GM18502 (cell line): Measurements from ENCODE around the gene RAE1.
"Not testable (repeated sequence)": the region's sequence is repeated elsewhere in the genome, so short reads cannot be mapped to it uniquely, and the experiment has no call there.

Source experiments
- ATAC-seq: cut with Tn5 transposase; IDR thresholded peaks from one replicate; pipeline ENCODE4 v1.9.1; 2021; ENCODE audit warnings: mild to moderate bottlenecking; ENCODE audit not compliant: unreplicated experiment, poor library complexity

RAE1 gene

DNA sequence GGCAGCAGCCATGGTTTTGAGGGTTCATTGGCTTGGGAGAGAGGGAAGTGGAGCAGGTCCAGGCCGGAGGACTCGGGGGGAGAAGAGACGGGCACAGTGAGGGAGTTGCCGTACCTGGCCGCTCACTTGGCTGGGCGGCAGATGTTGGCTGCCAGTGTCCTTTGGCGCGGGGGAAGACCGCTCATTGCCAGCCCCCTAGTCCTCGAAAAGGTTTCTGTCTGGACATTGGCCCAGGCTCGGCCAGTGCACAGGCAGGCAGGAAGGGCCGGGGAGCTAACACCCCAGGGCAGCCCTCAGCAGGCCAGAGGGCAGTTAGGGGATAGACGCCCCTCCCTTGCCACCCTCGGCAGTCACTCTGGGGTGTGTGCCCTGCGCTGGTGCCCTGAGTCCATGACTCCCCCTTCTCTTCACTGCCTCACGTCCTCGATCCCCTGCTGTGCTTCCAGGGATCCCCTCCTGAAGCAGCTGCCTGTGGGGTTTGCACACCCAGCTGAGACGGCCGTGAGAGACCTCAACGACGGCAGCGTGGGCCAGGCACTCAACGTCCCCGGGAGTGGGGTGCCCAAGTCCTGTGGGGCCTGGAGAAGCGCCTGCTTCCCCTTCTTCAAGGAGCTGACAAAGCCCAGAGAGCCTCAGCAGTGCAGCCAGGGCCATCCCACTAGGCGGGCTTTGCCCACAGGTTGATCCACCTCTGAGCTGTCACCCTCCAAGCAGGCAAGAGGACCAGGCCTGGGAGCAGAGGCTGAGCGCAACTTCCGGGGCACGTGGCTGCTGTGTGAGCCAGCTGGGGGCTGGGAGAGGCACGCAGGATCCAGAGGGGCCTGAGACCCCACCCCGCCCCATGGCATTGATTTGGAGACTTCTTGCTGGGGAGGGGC lies 60.6 kb downstream of the RAE1 start:
- ATAC-seq = no peak

DNA sequence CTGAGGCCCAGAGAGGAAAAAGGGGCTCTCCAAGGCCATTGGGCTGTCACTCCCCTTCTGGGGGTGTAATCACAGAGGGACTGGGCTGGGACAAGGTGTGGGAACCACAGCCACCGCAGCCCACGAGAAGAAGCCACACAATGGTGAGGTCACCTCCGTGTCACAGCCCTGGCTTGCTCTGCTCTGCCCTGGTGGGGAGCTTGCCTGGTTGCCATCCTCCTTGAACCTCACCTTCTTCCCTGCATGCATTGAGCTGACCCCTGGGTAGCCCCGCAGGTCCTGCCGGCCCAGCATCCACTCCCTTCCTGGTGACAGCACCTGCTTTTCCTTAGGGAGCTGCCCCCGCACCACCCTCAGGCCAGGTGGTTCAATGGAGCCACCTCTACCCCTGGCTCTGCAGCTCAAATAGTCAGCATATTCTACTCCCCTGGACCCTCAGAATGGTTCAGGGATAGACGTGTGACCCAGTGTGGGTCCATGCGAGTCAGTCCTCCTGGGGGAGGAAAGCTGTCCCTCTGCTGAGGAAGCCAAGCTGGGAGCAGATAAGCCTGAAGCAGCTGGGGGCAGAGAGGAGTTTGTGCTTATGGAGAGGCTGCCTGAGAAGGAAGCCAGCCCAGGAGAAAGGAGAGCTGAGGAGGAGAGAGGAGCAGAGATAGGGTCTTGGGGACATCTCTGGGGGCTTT lies 61.4 kb downstream of the RAE1 start:
- ATAC-seq = no peak

DNA sequence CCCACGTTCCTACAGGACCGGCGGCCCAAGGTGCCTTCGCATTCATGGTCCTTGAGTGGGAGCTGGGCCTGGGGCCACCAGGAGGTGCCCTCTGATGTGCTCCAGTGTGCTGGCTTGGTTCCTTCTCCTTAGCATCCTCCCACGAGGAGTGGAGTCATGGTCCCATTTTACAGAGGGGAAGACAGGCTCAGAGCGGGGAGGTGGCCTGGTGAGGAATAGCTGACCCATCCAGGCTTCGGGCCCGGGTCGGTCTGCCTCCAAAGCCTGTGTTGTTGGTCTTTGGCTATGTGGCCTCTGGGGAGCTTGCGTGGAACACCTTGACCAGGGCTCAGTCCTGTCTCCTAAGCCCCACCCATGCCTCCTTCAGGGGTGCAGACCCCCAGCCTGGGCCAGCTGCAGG lies 62.9 kb downstream of the RAE1 start:
- ATAC-seq = no peak

DNA sequence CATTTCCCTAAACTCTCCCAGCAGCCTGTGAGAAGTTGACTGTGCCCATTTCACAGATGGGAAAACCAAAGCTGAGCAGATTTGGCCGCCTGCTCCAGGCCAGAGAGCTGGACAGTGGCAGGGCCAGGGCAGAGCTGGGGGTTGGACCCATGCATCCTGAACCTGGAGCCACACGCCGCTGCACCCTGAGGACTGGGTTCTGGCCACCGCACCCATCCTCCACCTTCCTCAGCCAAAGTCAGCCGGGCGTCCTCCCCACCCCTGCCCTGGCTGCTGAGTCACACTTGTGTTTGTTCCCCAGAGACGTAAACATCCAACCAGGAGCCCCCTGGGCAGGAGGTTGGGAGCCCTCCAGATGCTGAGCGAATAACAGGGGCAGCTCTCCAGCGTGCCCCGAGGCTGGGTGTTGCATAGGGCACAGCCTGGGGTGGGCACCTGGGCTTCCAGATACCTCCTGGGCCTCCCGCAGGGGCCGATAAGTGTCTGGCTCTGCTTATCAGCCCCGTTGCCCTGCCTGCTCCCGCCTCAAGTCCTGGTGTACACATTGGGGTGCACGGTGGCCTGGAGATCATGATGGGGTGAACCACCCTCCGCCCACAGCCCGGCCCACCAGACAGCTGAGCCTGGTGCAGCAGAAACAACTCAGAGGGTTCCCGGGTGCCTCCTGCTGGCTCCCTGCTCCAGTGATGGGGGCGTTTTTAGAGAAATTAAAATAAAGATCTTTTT lies 64.0 kb downstream of the RAE1 start:
- ATAC-seq = no peak

DNA sequence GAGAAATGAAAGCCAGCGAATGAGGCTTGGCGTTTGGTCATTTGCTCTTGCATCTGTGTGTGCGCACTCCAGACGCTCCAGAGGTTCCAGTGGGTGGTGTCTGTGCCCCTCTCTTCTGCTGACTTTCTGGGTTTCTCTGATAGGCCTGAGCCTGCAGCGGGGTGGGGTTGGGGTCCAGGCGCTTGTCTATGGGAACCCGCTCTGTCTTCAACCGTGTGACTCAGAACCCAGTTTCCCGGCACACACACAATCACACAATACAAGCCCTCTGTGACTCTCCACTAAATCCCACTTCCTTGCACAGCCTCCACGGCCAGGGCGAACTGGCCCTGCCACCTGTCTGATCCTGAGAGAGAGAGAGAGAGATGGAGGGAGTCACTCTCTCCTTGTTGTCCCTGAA lies 64.7 kb downstream of the RAE1 start:
- no peak for ATAC-seq

DNA sequence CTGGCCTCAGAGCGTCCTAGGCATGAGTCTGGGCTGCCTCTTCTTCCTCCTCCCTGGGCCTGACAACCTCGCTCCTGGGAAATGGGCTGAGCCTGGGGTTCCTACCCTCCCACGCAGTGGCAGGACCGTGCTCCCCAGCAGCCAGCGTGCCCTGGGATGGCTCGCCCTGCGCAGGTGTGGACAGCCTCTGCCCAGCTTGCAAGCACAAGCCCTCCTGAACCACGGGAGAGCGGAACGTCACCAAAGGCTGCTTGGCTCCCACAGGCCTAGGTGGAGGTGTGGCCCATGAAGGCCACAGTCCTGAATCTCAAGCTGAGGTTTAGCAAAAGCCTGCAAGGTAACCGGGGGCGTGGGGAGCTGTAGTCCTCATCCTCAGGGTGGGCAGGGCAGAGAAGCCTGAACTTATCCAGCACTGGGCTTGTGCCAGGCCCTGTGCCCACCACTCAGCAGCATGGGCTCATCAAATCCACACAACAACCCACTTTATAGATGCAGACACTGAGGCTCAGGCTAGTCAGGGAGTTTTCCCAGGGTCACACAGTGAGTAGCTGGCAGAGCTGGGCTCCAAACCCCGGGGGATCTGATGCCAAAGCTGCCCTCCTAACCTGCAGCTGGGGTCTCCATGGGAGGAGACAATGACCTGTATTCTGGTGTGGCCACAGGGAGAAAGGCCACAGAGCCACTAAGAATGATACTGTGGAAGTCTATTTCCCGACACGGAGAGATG lies 65.4 kb downstream of the RAE1 start:
- no peak for ATAC-seq

DNA sequence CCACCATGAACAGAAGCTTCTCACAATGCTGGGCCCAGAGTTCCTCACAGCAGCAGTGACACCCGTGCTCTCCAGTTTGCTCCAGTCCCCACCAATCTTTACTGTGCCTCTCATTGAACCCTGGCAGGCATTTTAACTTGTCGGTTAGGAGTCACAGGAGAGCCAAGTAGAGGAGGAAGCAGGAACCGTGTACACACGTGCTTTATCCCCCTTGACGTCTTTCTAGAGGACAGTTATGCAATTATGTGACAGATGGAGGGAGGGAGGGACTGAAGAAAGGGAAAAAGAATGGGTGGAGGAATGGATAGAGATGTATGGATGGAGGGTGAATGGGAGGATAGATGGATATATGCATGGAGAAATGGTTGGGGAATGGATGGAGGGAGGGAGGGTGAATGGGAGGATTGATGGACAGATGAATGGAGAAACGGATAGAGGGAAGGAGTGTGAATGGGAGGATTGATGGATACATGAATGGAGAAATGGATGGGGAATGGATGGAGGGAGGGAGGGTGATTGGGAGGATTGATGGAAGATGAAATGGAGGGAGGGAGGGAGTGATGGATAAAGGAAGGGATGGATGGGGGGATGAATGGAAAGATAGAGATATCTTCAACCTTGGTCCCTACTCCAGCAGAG lies 66.1 kb downstream of the RAE1 start:
- ATAC-seq = no peak

DNA sequence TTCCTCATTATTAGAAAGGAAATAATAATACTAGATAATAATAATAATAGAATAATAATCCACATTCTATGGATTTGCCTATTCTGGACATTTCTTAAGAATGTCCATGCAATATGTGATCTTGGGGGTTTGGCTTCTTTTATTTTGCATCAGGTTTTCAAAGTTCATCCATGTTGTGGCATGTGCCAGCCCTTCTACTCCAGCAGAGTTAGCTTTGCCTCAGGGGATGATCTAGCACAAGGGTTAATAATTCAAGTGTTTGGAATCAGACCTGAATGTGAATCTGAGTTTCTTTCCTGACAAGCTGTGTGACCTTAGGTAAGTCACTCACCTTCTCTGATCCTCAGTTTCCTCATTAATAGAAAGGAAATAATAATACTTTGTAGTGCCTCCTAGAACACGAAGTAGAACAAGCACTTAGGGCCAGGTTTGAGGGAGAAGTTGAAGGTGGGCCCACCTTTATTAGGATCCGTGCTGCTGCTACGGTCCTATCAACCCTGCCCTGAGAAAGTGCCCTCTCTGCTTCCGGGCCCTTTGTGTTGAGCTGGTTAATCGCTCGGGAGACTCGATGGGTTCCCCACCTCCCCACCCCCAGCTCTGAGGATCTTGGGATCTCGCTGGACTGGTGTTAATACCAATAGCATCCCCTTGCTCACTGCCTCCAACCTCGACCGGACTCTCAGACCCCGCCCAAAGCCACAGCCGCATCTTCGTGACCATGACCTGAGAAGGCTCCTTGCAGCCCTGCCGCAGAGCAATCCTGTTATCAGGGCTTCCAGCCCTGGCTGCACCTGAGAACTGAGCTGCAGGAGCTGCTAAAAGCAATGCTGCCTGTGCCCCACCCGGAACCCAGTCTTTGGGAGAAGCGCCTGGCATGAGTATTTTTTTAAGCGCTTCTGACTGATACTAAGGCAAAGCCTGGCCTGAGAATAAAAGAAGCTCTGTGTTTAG lies 67.0 kb downstream of the RAE1 start:
- ATAC-seq = no peak

DNA sequence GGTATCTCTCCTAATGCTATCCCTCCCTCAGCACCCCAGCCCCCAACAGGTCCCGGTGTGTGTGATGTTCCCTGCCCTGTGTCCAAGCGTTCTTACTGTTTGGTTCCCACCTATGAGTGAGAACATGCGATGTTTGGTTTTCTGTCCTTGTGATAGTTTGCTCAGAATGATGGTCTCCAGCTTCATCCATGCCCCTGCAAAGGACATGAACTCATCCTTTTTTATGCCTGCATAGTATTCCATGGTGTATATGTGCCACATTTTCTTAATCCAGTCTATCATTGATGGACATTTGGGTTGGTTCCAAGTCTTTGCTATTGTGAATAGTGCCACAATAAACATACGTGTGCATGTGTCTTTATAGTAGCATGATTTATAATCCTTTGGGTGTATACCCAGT lies 68.4 kb downstream of the RAE1 start:
- not testable (repeated sequence) for ATAC-seq

DNA sequence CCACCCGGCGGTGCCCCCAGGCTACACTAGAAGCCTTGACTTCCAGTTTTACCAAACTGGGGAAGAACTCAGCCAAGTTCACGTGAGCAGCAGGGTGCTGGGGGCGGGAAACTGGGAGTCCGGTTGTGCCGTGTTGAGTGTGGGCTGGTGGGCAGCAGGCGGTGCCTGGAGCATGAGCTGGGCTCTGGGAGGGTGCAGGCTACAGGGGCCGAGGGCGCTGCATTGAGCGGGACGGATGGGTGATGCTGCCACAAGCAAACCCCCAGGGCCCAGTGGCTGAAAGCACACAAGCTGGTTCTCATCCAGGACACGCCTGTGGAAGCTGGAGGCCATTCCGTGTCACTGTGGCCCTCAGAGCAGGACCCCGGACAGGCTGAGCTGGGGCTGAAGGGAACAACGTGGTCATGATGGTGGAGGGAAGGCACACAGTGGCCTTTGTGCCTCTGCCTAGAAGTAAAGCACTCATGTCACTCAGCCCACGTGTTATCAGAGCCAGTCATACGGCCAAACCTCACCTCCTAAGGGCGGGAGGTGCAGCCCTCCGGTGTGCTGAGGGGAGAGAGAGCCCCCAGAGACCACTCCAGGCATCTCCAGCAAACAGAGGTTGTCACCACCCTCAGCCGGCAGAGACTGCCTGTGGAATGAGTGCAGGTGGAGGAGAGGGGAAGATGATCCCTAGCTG lies 69.7 kb downstream of the RAE1 start:
- no peak for ATAC-seq

DNA sequence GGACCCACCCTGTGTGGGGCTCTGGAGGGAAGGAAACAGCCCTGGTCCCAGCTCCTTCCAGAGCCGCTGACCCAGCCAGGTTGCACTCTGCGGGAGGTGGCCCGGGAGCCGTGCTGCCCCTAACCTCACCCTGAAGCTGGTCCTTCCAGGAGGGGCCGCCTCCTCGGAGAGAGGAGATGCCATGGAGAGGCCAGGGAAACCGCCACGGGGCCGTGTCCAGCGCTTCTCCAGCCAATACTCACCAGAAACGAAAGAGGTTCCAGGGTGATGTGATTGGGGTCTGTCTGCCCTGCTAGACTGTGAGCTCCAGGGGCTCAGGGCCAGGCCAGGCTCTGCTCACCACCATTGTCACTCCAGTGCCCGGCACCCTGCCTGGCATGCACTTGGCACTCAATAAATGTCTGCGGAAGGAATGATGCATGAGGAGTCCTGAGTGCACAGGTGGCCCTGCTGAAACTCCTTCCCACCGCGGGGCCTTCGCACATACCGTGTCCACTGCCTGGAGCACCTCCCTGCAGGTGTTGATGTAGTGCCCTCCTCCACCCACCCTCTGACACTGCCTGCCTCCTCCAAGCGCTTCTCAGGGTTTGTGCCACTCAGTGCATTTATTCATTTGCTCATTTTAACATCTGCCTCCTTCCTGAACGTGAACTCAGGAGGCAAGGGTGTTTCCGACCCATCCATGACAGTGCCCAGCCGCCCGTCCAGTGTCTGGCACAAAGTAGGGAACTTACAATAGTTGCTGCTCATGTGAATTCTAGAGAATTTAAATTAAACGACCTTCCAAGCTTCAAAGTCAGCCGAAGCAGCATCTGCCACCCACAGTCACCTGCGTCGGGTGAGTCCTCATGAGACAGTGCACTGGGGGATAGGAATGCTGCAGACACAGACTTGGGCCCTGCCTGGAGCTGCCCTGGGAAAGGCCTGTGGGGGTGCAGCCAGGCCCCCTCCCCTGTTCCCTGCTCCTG lies 70.5 kb downstream of the RAE1 start:
- no peak for ATAC-seq

DNA sequence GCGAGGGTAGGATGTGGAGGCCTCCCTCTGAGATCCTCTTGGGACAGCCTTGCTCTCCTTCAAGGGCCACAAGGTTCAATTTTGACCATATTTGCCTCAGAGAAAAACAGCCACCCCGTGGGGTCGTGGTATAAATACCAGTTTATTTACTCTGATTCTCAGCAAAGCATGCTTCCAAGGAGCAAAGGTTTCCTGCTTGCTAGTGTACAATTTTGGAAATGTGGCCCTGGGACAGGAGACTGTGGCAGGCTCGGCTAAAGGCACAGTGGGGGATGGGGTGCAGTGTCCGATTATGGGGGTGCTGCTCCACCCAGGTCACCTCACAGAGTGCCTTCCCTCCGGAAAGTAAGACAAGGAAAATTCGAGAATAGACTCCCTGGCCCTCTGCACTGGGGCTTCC lies 71.2 kb downstream of the RAE1 start:
- ATAC-seq = no peak

DNA sequence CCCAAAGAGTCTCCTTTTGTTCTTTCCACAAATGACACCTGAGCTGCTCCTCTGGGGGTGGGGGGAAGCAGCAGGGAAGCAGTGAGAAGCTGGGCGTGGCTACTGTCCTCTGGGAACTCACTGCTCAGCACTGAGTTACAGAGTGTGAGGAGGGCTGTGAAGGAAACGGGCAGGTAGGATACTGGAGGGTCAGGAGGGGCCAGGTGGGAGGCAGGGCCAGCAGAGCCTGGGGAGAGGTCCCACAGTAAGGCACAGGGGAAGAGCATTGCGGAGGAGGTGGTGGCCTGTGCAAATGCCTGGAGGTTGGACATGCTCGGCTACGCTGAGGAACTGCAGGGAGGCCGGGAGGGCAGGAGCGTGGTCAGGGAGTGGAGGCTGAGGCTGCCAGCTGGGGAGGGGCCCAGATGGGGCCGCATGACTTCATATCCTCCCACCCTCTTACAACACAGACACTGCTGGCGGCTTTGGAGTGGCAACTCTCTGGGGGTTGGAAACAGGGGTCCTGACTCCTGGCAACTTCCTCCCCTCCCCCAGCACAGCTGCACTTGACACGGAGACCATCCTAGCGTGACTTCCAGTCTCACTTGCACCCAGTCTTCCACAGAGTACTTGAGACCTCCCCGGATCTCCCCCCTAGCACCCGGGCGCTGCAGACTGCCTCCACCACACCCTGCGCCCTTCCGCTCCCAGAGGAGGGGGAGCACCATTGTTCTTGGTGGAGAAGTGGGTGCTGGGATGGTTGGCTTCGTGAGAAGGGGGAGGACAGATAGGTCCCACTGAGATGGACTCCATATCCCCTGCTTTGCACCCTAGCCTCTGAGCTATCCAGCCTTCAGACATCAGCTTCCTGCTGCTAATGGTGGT lies 74.3 kb downstream of the RAE1 start:
- ATAC-seq = no peak

DNA sequence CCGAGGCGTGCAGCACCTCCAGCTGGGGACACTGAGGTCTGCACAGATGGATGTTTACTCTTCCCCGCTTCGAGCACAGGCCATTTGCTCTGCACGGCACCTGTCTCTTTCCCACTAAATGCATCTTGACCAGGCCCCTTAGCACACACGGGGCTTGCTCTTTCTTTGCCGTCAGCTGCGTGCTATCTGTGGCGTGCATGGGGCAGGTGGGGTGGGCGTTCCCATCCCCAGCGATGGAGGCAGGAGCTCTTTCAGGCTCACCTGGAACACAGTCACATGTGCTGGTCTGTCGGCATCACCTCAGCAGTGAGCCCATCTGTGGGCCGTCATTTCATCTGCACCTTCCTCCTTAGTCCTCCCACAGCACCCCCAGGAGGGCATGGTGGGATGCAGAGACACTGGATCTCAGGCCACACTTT lies 75.2 kb downstream of the RAE1 start:
- no peak for ATAC-seq

DNA sequence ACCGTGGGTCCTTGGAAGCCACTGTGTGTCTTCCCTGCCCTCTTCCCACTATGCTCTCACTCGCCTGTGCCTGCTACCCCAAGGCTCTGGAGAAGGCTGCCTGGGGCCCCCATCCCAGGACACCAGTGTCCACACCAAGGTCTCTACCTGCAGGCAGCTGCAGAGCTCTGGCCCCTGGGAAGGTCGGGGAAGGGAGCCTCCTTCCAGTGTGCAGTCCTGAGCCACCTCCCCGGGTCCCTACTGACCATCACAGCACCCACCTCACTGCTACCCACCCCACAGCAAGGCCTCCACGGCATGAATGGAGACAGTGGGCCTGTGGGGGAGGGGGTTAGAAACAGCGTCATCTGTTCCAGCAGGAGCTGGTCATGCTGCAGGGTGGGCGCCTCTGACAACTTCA lies 75.8 kb downstream of the RAE1 start:
- ATAC-seq = no peak
